K562 (cell line): ENCODE measurements around the gene MED22. TPM values are rescaled to one million over a fixed set of nuclear protein-coding genes. Genes with fewer than 3 reads are reported as not detected.

Experiments used
- ATAC-seq: fragments of 200-7000 bp; cut with Tn5 transposase; 3 replicates; pipeline ENCODE4 v1.9.1; 2020; ENCODE audit warnings: moderate library complexity
- BruUV-seq: library from RNA; stranded (reverse); fragments of 400-500 nt; replicated peaks from 2 replicates; lab custom pipeline; 2021; lab: Mats Ljungman, UMichigan
- CTCF ChIA-PET: fragments of 300-600 bp; formaldehyde crosslinking; extraction: SDS; loops from one replicate; lab custom pipeline; 2021; ENCODE audit warnings: low intra/inter-chr PET ratio; lab: Yijun Ruan, JAX
- POLR2A ChIA-PET: fragments of 300-600, 350-650 bp; sonication (Branson Sonifier 250); formaldehyde crosslinking; extraction: SDS; loops from one replicate; lab custom pipeline; 2021; ENCODE audit warnings: antibody characterized with exemption, inconsistent platforms; lab: Yijun Ruan, JAX
- DNase-seq, 4 experiments: peaks; one replicate each; pipeline versions ENCODE4 v3.0.0 to v3.0.0-alpha.2; 2011 to 2018; ENCODE audit warnings: low spot score in 3 of 4, mixed read lengths in 3 of 4; ENCODE audit errors: extremely low read depth in 1 of 4
- FAIRE-seq: peaks from 2 replicates; lab custom pipeline; 2011; peaks lifted over from hg19 to GRCh38; lab: Jason Lieb, UNC
- H2AFZ ChIP-seq: 2 replicates; pipeline ENCODE4 v1.6.0; 2011; ENCODE audit warnings: low read depth, low read length, control low read depth, inconsistent platforms
- H3K27ac ChIP-seq: fragments of 200-600 bp; 3 replicates; pipeline ENCODE4 v1.8.0; 2011; ENCODE audit warnings: low read depth, mild to moderate bottlenecking, control low read depth, inconsistent platforms, low read length, moderate library complexity, mixed read lengths; ENCODE audit errors: extremely low read depth
- H3K27me3 ChIP-seq, 2 experiments: fragments of 300-600 bp in 1 of 2; 2 replicates in 1 of 2; 3 replicates in 1 of 2; pipeline versions ENCODE4 v1.6.0 to v1.8.0; 2011; ENCODE audit warnings: inconsistent platforms in 2 of 2, low read length in 2 of 2, mild to moderate bottlenecking in 1 of 2, mixed read lengths in 1 of 2, moderate library complexity in 1 of 2; ENCODE audit not compliant: control insufficient read depth in 2 of 2, insufficient read depth in 2 of 2
- H3K36me3 ChIP-seq: fragments of 300-600 bp; 3 replicates; pipeline ENCODE4 v1.8.0; 2011; ENCODE audit warnings: mild to moderate bottlenecking, low read length, inconsistent platforms; ENCODE audit not compliant: control insufficient read depth, insufficient read depth
- H3K4me1 ChIP-seq, 2 experiments: fragments of 200-600 bp in 1 of 2; replicated peaks in 1 of 2; 2 replicates in 1 of 2; 3 replicates in 1 of 2; pipeline versions ENCODE4 v1.5.1 to v1.8.0; 2011; ENCODE audit warnings: inconsistent platforms in 2 of 2, low read length in 2 of 2, mild to moderate bottlenecking in 1 of 2, mixed read lengths in 1 of 2, moderate library complexity in 1 of 2; ENCODE audit not compliant: control insufficient read depth in 2 of 2, insufficient read depth in 2 of 2
- H3K4me2 ChIP-seq: 2 replicates; pipeline ENCODE4 v1.6.1; 2011; ENCODE audit warnings: low read length, control low read depth, inconsistent platforms, mixed read lengths; ENCODE audit not compliant: insufficient read depth
- H3K4me3 ChIP-seq: fragments of 200-600 bp; sonication (generic), shearing (Covaris generic); 2 replicates; pipeline ENCODE4 v1.5.1; 2016; ENCODE audit warnings: control low read depth, inconsistent platforms
- H3K79me2 ChIP-seq: fragments of 200-600 bp; 3 replicates; pipeline ENCODE4 v1.8.0; 2011; ENCODE audit warnings: low read length, inconsistent platforms; ENCODE audit not compliant: control insufficient read depth, insufficient read depth
- H3K9ac ChIP-seq, 2 experiments: 2 replicates each; pipeline versions ENCODE4 v1.6.0 to v1.6.1; 2011; ENCODE audit warnings: low read depth in 2 of 2, low read length in 2 of 2, control low read depth in 1 of 2, inconsistent platforms in 1 of 2, mild to moderate bottlenecking in 1 of 2, mixed read lengths in 1 of 2; ENCODE audit not compliant: insufficient read depth in 1 of 2
- H3K9me1 ChIP-seq: one replicate; pipeline ENCODE4 v1.6.0; 2011; ENCODE audit warnings: inconsistent platforms, mild to moderate bottlenecking, low read length, moderate library complexity; ENCODE audit not compliant: control insufficient read depth, insufficient read depth
- H3K9me3 ChIP-seq: replicated peaks from 2 replicates; pipeline ENCODE4 v1.5.1; 2011; ENCODE audit warnings: low read depth, low read length, inconsistent platforms; ENCODE audit not compliant: control insufficient read depth, insufficient read depth
- H4K20me1 ChIP-seq: replicated peaks from 2 replicates; pipeline ENCODE4 v1.6.1; 2011; ENCODE audit warnings: low read length, inconsistent platforms, mixed read lengths; ENCODE audit not compliant: control insufficient read depth, insufficient read depth
- DLX4 ChIP-seq: fragments of 250-450 bp; sonication (Bioruptor Pico); IDR thresholded peaks from 2 replicates; pipeline ENCODE4 v1.6.1; 2021; ENCODE audit warnings: mild to moderate bottlenecking
- NCOA2 ChIP-seq, 2 experiments: fragments of 450-650 bp; IDR thresholded peaks; 2 replicates each; pipeline ENCODE4 v1.6.1; 2018; ENCODE audit warnings: mild to moderate bottlenecking in 2 of 2, moderate library complexity in 1 of 2; ENCODE audit not compliant: partially characterized antibody in 2 of 2
- NELFE ChIP-seq: IDR thresholded peaks from 2 replicates; pipeline ENCODE4 v1.6.1; 2011; ENCODE audit warnings: mild to moderate bottlenecking; ENCODE audit not compliant: insufficient read depth, insufficient read length
- NFIX ChIP-seq: fragments of 250-450 bp; sonication (Bioruptor Pico); IDR thresholded peaks from 2 replicates; pipeline ENCODE4 v1.4.0; 2020; ENCODE audit warnings: low read depth, mild to moderate bottlenecking, moderate library complexity
- TRIM24 ChIP-seq, 2 experiments: fragments of 450-650 bp; IDR thresholded peaks; 2 replicates each; pipeline ENCODE4 v1.6.1; 2016
- WGBS: fragments of 100-300 bp; shearing (Covaris generic); methylation state at CpG from one replicate; pipeline ENCODE4 v1.1.6; 2016; ENCODE audit warnings: low coverage, mixed read lengths; ENCODE audit not compliant: insufficient coverage; ENCODE audit errors: missing lambda C conversion rate; 5-methylcytosine and 5-hydroxymethylcytosine counted together
- in situ Hi-C: fragments of 300-500 bp; cut with MboI; formaldehyde crosslinking; loops from 4 replicates; pipeline ENCODE4 v1.15.0; 2018; ENCODE audit warnings: inconsistent platforms, mixed read lengths
- intact Hi-C: fragments of 100-400 bp; cut with micrococcal nuclease; formaldehyde crosslinking; loops from 2 replicates; pipeline ENCODE4 v1.14.2; 2022
- polyA plus RNA-seq, 8 experiments: library from polyadenylated mRNA; depleted of rRNA in 4 of 8; stranded (reverse) in 5 of 8; unstranded in 3 of 8; fragments of >200 nt; fragmentation: Nextera tagmentation in 2 of 8; fragmentation: Illumina TruSeq in 1 of 8; extraction: Ambion mirVana in 2 of 8; extraction: Trizol in 1 of 8; gene quantifications; 2 replicates each; pipeline versions ENCODE4 v1.2.1 to v1.2.3, GENCODE V29; 2011 to 2014; ENCODE audit warnings: inconsistent platforms in 1 of 8, missing spikeins in 1 of 8
- total RNA-seq, 7 experiments: library from RNA; depleted of rRNA in 6 of 7; stranded (reverse); fragments of >200 nt in 6 of 7; fragmentation: Illumina TruSeq in 2 of 7; extraction: Trizol in 2 of 7; gene quantifications; 2 replicates each; pipeline versions ENCODE4 v1.2.1 to v1.2.3, GENCODE V29; 2011 to 2021; ENCODE audit warnings: low replicate concordance in 1 of 7

Gene MED22
- total and polyA plus RNA-seq, 9 of the 15 experiments (the other 6 are each of a cell fraction or from before 2014, with no cell fraction given): 0.73 to 35.6 (median 22.3) TPM

- in situ Hi-C loops (no loop called here), intact Hi-C loops (no loop called here)
- no peak overlapping the region; the same call in 2 of the 3 replicates for H3K27ac ChIP-seq
- no peak overlapping the region for H3K4me2 ChIP-seq
- H3K4me3 ChIP-seq: no peak overlapping the region
- H3K4me1 ChIP-seq: peaks cover 9 to 18% of the 10 kb centered on the region in 2 experiments; a peak in 4 of 5 replicates
- peaks cover 98% of the 10 kb centered on the region for H3K36me3 ChIP-seq
- BruUV-seq: no TSS peak
- FAIRE-seq (no peak), DNase-seq (no peak), ATAC-seq (no peak)
- no peaks in the 10 kb centered on the region for H3K9me3 ChIP-seq
- ChIA-PET CTCF (no interaction called here), POLR2A (interaction anchor here (0.8 to 6.3 kb wide), 7 partner anchors 8 to 213 kb away, joined by 3 to 81 read pairs (median 4); partner anchors contain the start of genes MED22, RPL7A, STKLD1 and SURF1)
- H2AFZ ChIP-seq: no peak overlapping the region
- peaks cover 53% of the 10 kb centered on the region for H3K79me2 ChIP-seq
- H3K9me1 ChIP-seq: peaks cover 26% of the 10 kb centered on the region
- TF ChIP-seq NELFE (no peak), NFIX (CRISPR knock-in tag) (no peak), NCOA2 (IDR thresholded peaks at IDR 0.05; ENCODE audit: partially characterized antibody in 2 of 2) (no peak), DLX4 (CRISPR knock-in tag) (no peak), TRIM24 (IDR thresholded peaks at IDR 0.05) (no peak)
- WGBS: 95% methylated on average over 11 of the region's 11 CpGs
- no peaks in the 10 kb centered on the region for H3K27me3 ChIP-seq
- no peak overlapping the region for H3K9ac ChIP-seq
- peaks cover 59% of the 10 kb centered on the region for H4K20me1 ChIP-seq
Measured at GRCh38 chr9:133366435-133366834, 18.5 kb upstream of the MED22 start.
